Measurements from ENCODE around the gene UBE3D. TPM values are rescaled to one million over a fixed set of nuclear protein-coding genes. Genes with fewer than 3 reads are reported as not detected.

UBE3D gene
- total and polyA plus RNA-seq, 10 donors, result 3.8 to 20.6 (median 8.1) TPM

GRCh38 chr6:82866446-82866845 is 199.2 kb downstream of the UBE3D start:
- 63 to 84% (median 69%) methylated on average over 3 of the region's 3 CpGs for WGBS, 5 donors

GRCh38 chr6:82865461-82865860 is 200.2 kb downstream of the UBE3D start:
- 81 to 92% (median 86%) methylated on average over 3 of the region's 3 CpGs for WGBS, 5 donors
- no peak overlapping the region for H3K4me3 ChIP-seq
- peaks cover 0 to 7% (median 0%) of the 10 kb centered on the region in 8 donors for H3K9me3 ChIP-seq
- no peaks in the 10 kb centered on the region for H3K36me3 ChIP-seq
- no peaks in the 10 kb centered on the region for H3K27me3 ChIP-seq (replicated peaks in 1 of 7)
- no peak for TF ChIP-seq POLR2A (IDR thresholded peaks at IDR 0.05)
- TF ChIP-seq CTCF (IDR thresholded peaks at IDR 0.05 in 8 of 11, conservative IDR thresholded peaks at IDR 0.05 in 3 of 11), result no peak
- no peak for TF ChIP-seq POLR2AphosphoS5 (IDR thresholded peaks at IDR 0.05)
- no peaks in the 10 kb centered on the region for H3K4me1 ChIP-seq
- intact Hi-C loops (cut with DNase I; ENCODE audit: low total_unique reads), result no loop called here
- DNase-seq, result no peak
- H3K27ac ChIP-seq, result no peak overlapping the region

More at GRCh38 chr6:82866446-82866845, 199.2 kb downstream of the UBE3D start:
- intact Hi-C loops (cut with DNase I; ENCODE audit: low total_unique reads), result no loop called here
- H3K9me3 ChIP-seq, result peaks cover 0 to 7% (median 0%) of the 10 kb centered on the region in 8 donors
- H3K4me3 ChIP-seq, result no peak overlapping the region
- no peaks in the 10 kb centered on the region for H3K36me3 ChIP-seq
- H3K27ac ChIP-seq, result no peak overlapping the region
- no peak for DNase-seq
- no peaks in the 10 kb centered on the region for H3K4me1 ChIP-seq
- H3K27me3 ChIP-seq (replicated peaks in 1 of 7), result no peaks in the 10 kb centered on the region
- no peak for TF ChIP-seq POLR2AphosphoS5 (IDR thresholded peaks at IDR 0.05)
- no peak for TF ChIP-seq CTCF (IDR thresholded peaks at IDR 0.05 in 8 of 11, conservative IDR thresholded peaks at IDR 0.05 in 3 of 11)

GRCh38 chr6:82863781-82864180 is 201.9 kb downstream of the UBE3D start:
- H3K27me3 ChIP-seq (replicated peaks in 1 of 7), result no peaks in the 10 kb centered on the region
- H3K4me1 ChIP-seq, result no peaks in the 10 kb centered on the region
- H3K27ac ChIP-seq, result no peak overlapping the region
- DNase-seq, result no peak
- TF ChIP-seq CTCF (IDR thresholded peaks at IDR 0.05 in 8 of 11, conservative IDR thresholded peaks at IDR 0.05 in 3 of 11), result no peak
- no peak for TF ChIP-seq POLR2A (IDR thresholded peaks at IDR 0.05)
- no peak for TF ChIP-seq POLR2AphosphoS5 (IDR thresholded peaks at IDR 0.05)
- intact Hi-C loops (cut with DNase I; ENCODE audit: low total_unique reads), result no loop called here
- no peaks in the 10 kb centered on the region for H3K36me3 ChIP-seq
- peaks cover 0 to 7% (median 0%) of the 10 kb centered on the region in 8 donors for H3K9me3 ChIP-seq
- no peak overlapping the region for H3K4me3 ChIP-seq

- TF ChIP-seq POLR2A (IDR thresholded peaks at IDR 0.05), result no peak
- TF ChIP-seq CTCF (IDR thresholded peaks at IDR 0.05 in 8 of 11, conservative IDR thresholded peaks at IDR 0.05 in 3 of 11), result no peak
- no peak for TF ChIP-seq POLR2AphosphoS5 (IDR thresholded peaks at IDR 0.05)
- Histone ChIP-seq H3K4me3 (no peak overlapping the region), H3K9me3 (peaks cover 0 to 7% (median 0%) of the 10 kb centered on the region in 8 donors), H3K36me3 (no peaks in the 10 kb centered on the region), H3K27me3 (replicated peaks in 1 of 7) (no peaks in the 10 kb centered on the region), H3K27ac (no peak overlapping the region), H3K4me1 (no peaks in the 10 kb centered on the region)
- 35 to 75% (median 39%) methylated on average over 1 of the region's 1 CpG for WGBS, 5 donors
- no peak for DNase-seq
- intact Hi-C loops (cut with DNase I; ENCODE audit: low total_unique reads), result no loop called here
Observed at GRCh38 chr6:82862543-82862942, 203.1 kb downstream of the UBE3D start.
